ENCODE data around the gene PEF1. TPM values are rescaled to one million over a fixed set of nuclear protein-coding genes. Genes with fewer than 3 reads are reported as not detected.

The PEF1 gene
- total RNA-seq, 3 donors from 2014 or later (not counting 1 experiment from before 2014, with no cell fraction given) = 48.9 to 62.8 (median 49.9) TPM

DNA sequence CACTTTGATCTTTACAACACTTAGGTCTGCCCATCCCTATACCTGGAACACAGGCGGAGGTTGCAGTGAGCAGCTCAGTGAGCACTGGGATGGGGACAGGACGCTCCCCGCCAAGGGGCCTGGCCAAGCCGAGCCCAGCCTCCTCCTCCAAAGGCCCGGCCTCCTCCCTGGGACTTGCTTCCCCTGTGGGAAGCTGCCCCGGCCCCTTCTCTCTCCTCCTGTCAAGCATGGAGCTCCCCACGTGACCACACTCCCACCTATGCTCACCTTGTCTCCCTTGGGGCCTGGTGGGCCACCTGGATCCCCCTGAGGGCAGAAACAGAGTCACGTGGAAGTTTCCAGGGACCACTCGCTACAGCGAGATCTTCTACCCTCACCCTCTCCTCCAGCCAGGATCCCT is 46.2 kb upstream of the PEF1 start:
- no peaks in the 10 kb centered on the region for H3K36me3 ChIP-seq (ENCODE audit: control insufficient read depth, insufficient read depth, low read length)
- no peak overlapping the region for H3K4me3 ChIP-seq (ENCODE audit: low read length)
- DNase-seq (no peak), ATAC-seq (no peak)
- Mint-ChIP-seq H3K27me3 (ENCODE audit: low read depth in 2 of 2) (peaks cover 0 to 8% of the 10 kb centered on the region in 2 donors), H3K27ac (no peak overlapping the region), H3K36me3 (no peaks in the 10 kb centered on the region), H3K4me1 (no peaks in the 10 kb centered on the region), H3K9me3 (no peaks in the 10 kb centered on the region), H3K4me3 (no peak overlapping the region)
- H3K4me1 ChIP-seq (ENCODE audit: control insufficient read depth, insufficient read depth, low read length) = no peaks in the 10 kb centered on the region
- WGBS (ENCODE audit: insufficient coverage) = 84% methylated on average over 10 of the region's 10 CpGs
- H3K27me3 ChIP-seq (ENCODE audit: control insufficient read depth, insufficient read depth, low read length) = no peaks in the 10 kb centered on the region
- H3K27ac ChIP-seq (ENCODE audit: low read length) = no peak overlapping the region
- TF ChIP-seq, protein P1, sequence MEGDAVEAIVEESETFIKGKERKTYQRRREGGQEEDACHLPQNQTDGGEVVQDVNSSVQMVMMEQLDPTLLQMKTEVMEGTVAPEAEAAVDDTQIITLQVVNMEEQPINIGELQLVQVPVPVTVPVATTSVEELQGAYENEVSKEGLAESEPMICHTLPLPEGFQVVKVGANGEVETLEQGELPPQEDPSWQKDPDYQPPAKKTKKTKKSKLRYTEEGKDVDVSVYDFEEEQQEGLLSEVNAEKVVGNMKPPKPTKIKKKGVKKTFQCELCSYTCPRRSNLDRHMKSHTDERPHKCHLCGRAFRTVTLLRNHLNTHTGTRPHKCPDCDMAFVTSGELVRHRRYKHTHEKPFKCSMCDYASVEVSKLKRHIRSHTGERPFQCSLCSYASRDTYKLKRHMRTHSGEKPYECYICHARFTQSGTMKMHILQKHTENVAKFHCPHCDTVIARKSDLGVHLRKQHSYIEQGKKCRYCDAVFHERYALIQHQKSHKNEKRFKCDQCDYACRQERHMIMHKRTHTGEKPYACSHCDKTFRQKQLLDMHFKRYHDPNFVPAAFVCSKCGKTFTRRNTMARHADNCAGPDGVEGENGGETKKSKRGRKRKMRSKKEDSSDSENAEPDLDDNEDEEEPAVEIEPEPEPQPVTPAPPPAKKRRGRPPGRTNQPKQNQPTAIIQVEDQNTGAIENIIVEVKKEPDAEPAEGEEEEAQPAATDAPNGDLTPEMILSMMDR (IDR thresholded peaks at IDR 0.05) = no peak
- H3K9me3 ChIP-seq (ENCODE audit: control insufficient read depth, insufficient read depth, low read length) = no peaks in the 10 kb centered on the region
- intact Hi-C loops (cut with micrococcal nuclease) = no loop called here

DNA sequence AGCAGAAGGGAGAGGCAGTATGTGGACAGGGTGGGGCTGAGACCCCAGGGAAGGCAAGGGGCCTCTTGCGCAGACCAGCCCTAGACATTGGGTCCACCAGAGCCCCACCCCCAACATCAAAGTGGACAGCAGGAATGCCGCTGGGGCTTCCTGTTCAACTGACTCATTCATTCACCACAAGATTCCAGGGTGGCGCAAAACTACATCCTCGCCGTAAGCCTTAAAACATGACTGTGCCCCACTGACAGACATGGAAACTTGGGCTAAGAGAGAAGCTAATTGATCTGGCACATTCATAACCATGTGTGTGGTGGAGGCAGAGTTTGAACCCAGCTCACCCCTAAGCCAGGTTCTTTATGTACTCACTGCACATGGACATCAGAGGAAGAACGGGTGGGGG is 45.2 kb upstream of the PEF1 start:
- ATAC-seq = no peak
- Mint-ChIP-seq H3K27ac (no peak overlapping the region), H3K36me3 (no peaks in the 10 kb centered on the region), H3K9me3 (no peaks in the 10 kb centered on the region), H3K4me1 (peaks cover 0 to 9% of the 10 kb centered on the region in 2 donors), H3K27me3 (ENCODE audit: low read depth in 2 of 2) (peaks cover 0 to 8% of the 10 kb centered on the region in 2 donors), H3K4me3 (no peak overlapping the region)
- no peak overlapping the region for H3K27ac ChIP-seq (ENCODE audit: low read length)
- no peak for DNase-seq
- intact Hi-C loops (cut with micrococcal nuclease) = no loop called here
- H3K9me3 ChIP-seq (ENCODE audit: control insufficient read depth, insufficient read depth, low read length) = no peaks in the 10 kb centered on the region
- H3K4me1 ChIP-seq (ENCODE audit: control insufficient read depth, insufficient read depth, low read length) = peaks cover 2% of the 10 kb centered on the region
- H3K27me3 ChIP-seq (ENCODE audit: control insufficient read depth, insufficient read depth, low read length) = no peaks in the 10 kb centered on the region
- 77% methylated on average over 6 of the region's 6 CpGs for WGBS (ENCODE audit: insufficient coverage)
- TF ChIP-seq, protein P1 (IDR thresholded peaks at IDR 0.05) = no peak
- no peaks in the 10 kb centered on the region for H3K36me3 ChIP-seq (ENCODE audit: control insufficient read depth, insufficient read depth, low read length)
- no peak overlapping the region for H3K4me3 ChIP-seq (ENCODE audit: low read length)

DNA sequence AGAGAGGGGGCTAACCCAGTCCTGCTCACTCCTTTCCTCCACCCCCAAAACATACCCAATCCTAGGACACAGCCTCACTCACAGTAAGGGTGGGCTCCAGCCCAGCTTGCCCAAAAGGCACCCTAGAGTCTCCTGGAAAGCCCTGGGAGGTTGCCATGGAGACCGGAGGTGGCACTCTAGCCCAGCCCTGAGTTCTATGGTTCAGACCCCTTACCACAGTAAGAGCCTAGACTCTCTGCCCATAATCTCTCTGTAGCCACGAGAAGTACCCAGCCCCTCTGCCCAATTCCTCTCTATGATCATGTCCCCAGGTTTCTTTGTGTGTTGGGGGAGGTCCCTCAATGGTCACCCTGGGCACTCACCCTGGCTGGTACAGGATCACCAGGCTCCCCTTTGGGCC is 44.7 kb upstream of the PEF1 start:
- H3K27ac ChIP-seq (ENCODE audit: low read length) = no peak overlapping the region
- TF ChIP-seq, protein P1 (IDR thresholded peaks at IDR 0.05) = no peak
- WGBS (ENCODE audit: insufficient coverage) = 69% methylated on average over 2 of the region's 2 CpGs
- DNase-seq = no peak
- H3K36me3 ChIP-seq (ENCODE audit: control insufficient read depth, insufficient read depth, low read length) = no peaks in the 10 kb centered on the region
- H3K4me1 ChIP-seq (ENCODE audit: control insufficient read depth, insufficient read depth, low read length) = peaks cover 4% of the 10 kb centered on the region
- intact Hi-C loops (cut with micrococcal nuclease) = no loop called here
- Mint-ChIP-seq H3K4me1 (peaks cover 0 to 11% of the 10 kb centered on the region in 2 donors), H3K4me3 (no peak overlapping the region), H3K27ac (no peak overlapping the region), H3K36me3 (no peaks in the 10 kb centered on the region), H3K27me3 (ENCODE audit: low read depth in 2 of 2) (peaks cover 0 to 8% of the 10 kb centered on the region in 2 donors), H3K9me3 (no peaks in the 10 kb centered on the region)
- H3K4me3 ChIP-seq (ENCODE audit: low read length) = no peak overlapping the region
- no peaks in the 10 kb centered on the region for H3K27me3 ChIP-seq (ENCODE audit: control insufficient read depth, insufficient read depth, low read length)
- H3K9me3 ChIP-seq (ENCODE audit: control insufficient read depth, insufficient read depth, low read length) = no peaks in the 10 kb centered on the region
- no peak for ATAC-seq

DNA sequence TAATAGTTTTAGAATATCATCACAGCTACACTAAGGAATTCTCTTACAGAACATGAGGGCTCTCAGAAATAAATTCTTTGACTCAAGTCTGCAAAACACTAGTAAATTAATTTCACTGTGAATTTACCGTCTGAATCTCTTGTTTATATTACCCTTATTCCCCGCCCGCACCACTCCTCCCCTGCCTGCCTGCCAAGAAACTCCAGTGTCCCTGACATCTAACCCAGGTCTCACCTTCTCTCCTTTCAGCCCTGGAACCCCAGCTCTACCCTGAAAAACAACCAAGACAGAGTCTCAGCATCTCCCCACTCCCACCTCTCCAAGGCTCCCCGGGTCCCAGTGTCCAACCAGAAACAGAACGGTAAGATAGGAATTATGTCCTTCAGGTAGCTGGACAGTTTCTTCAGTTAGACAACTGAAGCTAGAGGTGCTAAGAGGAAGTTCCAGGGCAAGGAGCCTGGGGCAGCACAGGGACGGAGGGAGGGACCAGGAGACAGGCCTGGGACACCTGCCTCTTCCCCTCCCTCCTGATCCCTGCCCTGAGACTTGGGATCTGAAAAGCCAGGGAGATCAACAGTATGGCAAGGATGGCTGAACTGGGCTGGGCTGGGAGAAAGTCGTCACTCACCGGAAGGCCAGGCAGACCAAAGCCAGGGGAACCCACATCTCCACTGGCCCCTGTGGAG is 43.7 kb upstream of the PEF1 start:
- H3K4me1 Mint-ChIP-seq = peaks cover 0 to 11% of the 10 kb centered on the region in 2 donors
- H3K27me3 Mint-ChIP-seq (ENCODE audit: low read depth in 2 of 2) = peaks cover 0 to 8% of the 10 kb centered on the region in 2 donors
- WGBS (ENCODE audit: insufficient coverage) = 89% methylated on average over 8 of the region's 8 CpGs
- DNase-seq (no peak), ATAC-seq (no peak)
- Histone ChIP-seq H3K9me3 (ENCODE audit: control insufficient read depth, insufficient read depth, low read length) (no peaks in the 10 kb centered on the region), H3K4me1 (ENCODE audit: control insufficient read depth, insufficient read depth, low read length) (peaks cover 4% of the 10 kb centered on the region), H3K4me3 (ENCODE audit: low read length) (no peak overlapping the region), H3K27ac (ENCODE audit: low read length) (no peak overlapping the region), H3K27me3 (ENCODE audit: control insufficient read depth, insufficient read depth, low read length) (no peaks in the 10 kb centered on the region), H3K36me3 (ENCODE audit: control insufficient read depth, insufficient read depth, low read length) (no peaks in the 10 kb centered on the region)
- H3K4me3 Mint-ChIP-seq = no peak overlapping the region
- no peaks in the 10 kb centered on the region for H3K9me3 Mint-ChIP-seq
- H3K36me3 Mint-ChIP-seq = no peaks in the 10 kb centered on the region
- intact Hi-C loops (cut with micrococcal nuclease) = no loop called here
- H3K27ac Mint-ChIP-seq = no peak overlapping the region
- TF ChIP-seq, protein P1 (IDR thresholded peaks at IDR 0.05) = no peak
